Activated naive CD4-positive, alpha-beta T cell treated with anti-CD3 and anti-CD28 coated beads, Interleukin-2, amount 50 U/mL, for 16 hours (primary cell): ENCODE measurements around the gene TSPAN13.

Source experiments
- DNase-seq: peaks from one replicate; pipeline ENCODE4 v3.0.0-alpha.2; 2020

TSPAN13 gene

GRCh38 chr7:16753102-16753931, at the start of gene TSPAN13:
TSS of gene TSPAN13 (plus strand) at chr7:16753755. CDS start at chr7:16753968, 213 bp downstream.
- peak; percentile 46 for DNase-seq

- DNase-seq: no peak
Observed at GRCh38 chr7:16708511-16708910, 45.0 kb upstream of the TSPAN13 start.

GRCh38 chr7:16708980-16709379, 44.6 kb upstream of the TSPAN13 start:
- no peak for DNase-seq

- DNase-seq: no peak
Observed at GRCh38 chr7:16710651-16711050, 42.9 kb upstream of the TSPAN13 start.

- no peak for DNase-seq
Observed at GRCh38 chr7:16711730-16712129, 41.8 kb upstream of the TSPAN13 start.

- no peak for DNase-seq
Observed at GRCh38 chr7:16712916-16713315, 40.6 kb upstream of the TSPAN13 start.

- no peak for DNase-seq
Observed at GRCh38 chr7:16715928-16716327, 37.6 kb upstream of the TSPAN13 start.

- no peak for DNase-seq
Observed at GRCh38 chr7:16718111-16718656, 35.4 kb upstream of the TSPAN13 start.

GRCh38 chr7:16719699-16720098, 33.9 kb upstream of the TSPAN13 start:
- DNase-seq: no peak

GRCh38 chr7:16721541-16721940, 32.0 kb upstream of the TSPAN13 start:
- DNase-seq: no peak

- DNase-seq: no peak
Observed at GRCh38 chr7:16724344-16724743, 29.2 kb upstream of the TSPAN13 start.

GRCh38 chr7:16726189-16726588, 27.4 kb upstream of the TSPAN13 start:
- no peak for DNase-seq

- DNase-seq: no peak
Observed at GRCh38 chr7:16727736-16728135, 25.8 kb upstream of the TSPAN13 start.

- DNase-seq: no peak
Observed at GRCh38 chr7:16728811-16729210, 24.7 kb upstream of the TSPAN13 start.

GRCh38 chr7:16729541-16729940, 24.0 kb upstream of the TSPAN13 start:
- DNase-seq: no peak

GRCh38 chr7:16730937-16731336, 22.6 kb upstream of the TSPAN13 start:
- DNase-seq: no peak

GRCh38 chr7:16732828-16733227, 20.7 kb upstream of the TSPAN13 start:
- DNase-seq: no peak

GRCh38 chr7:16734148-16734726, 19.3 kb upstream of the TSPAN13 start:
- DNase-seq: no peak

- DNase-seq: no peak
Observed at GRCh38 chr7:16735020-16735419, 18.5 kb upstream of the TSPAN13 start.

GRCh38 chr7:16738011-16738688, 15.4 kb upstream of the TSPAN13 start:
- DNase-seq: no peak

GRCh38 chr7:16739863-16740622, 13.5 kb upstream of the TSPAN13 start:
- no peak for DNase-seq

- no peak for DNase-seq
Observed at GRCh38 chr7:16740623-16740953, 13.0 kb upstream of the TSPAN13 start.

GRCh38 chr7:16740996-16741395, 12.6 kb upstream of the TSPAN13 start:
- DNase-seq: no peak
